Activated CD4-positive, alpha-beta T cell treated with anti-CD3 and anti-CD28 coated beads for 36 hours (primary cell): ENCODE measurements around the gene IGLL1. TPM values are rescaled to one million over a fixed set of nuclear protein-coding genes. Genes with fewer than 3 reads are reported as not detected.
"Not testable (repeated sequence)": the region's sequence is repeated elsewhere in the genome, so short reads cannot be mapped to it uniquely, and the experiment has no call there.

Experiments
- ATAC-seq: fragments of 200-7000 bp; cut with Tn5 transposase; one replicate; pipeline ENCODE4 v1.10.0; 2021; ENCODE audit warnings: mild to moderate bottlenecking, moderate library complexity
- CTCF ChIA-PET: fragments of 350-600 bp; sonication (Branson Sonifier 250); formaldehyde crosslinking; loops from one replicate; lab custom pipeline; 2021; ENCODE audit warnings: antibody characterized with exemption; lab: Charles Lee
- POLR2A ChIA-PET: fragments of 350-600 bp; sonication (Branson Sonifier 250); formaldehyde crosslinking; loops from one replicate; lab custom pipeline; 2021; ENCODE audit warnings: antibody characterized with exemption, inconsistent platforms; lab: Charles Lee
- DNase-seq: peaks from one replicate; pipeline ENCODE4 v3.0.0-alpha.2; 2020
- H3K27ac Mint-ChIP-seq: one replicate; pipeline ENCODE4 v1.8.0; 2021; ENCODE audit warnings: mixed read lengths
- H3K27me3 Mint-ChIP-seq: one replicate; pipeline ENCODE4 v1.8.0; 2021; ENCODE audit warnings: mixed read lengths
- H3K36me3 Mint-ChIP-seq: one replicate; pipeline ENCODE4 v1.8.0; 2021; ENCODE audit warnings: low read depth, mixed read lengths
- H3K4me1 Mint-ChIP-seq: one replicate; pipeline ENCODE4 v1.8.0; 2021; ENCODE audit warnings: mixed read lengths
- H3K4me3 Mint-ChIP-seq: one replicate; pipeline ENCODE4 v1.8.0; 2021; ENCODE audit warnings: mild to moderate bottlenecking, moderate library complexity, mixed read lengths
- H3K9me3 Mint-ChIP-seq: one replicate; pipeline ENCODE4 v1.8.0; 2021; ENCODE audit warnings: low read depth, mixed read lengths
- intact Hi-C, 2 experiments: fragments of 100-400 bp; cut with DNase I in 1 of 2; cut with micrococcal nuclease in 1 of 2; formaldehyde crosslinking; loops; one replicate each; pipeline versions ENCODE4 v1.14.2 to v1.15.1; 2022 to 2024; cut with DNase I, micrococcal nuclease
- total RNA-seq, 2 experiments: library from RNA; stranded (reverse); gene quantifications; one replicate each; pipeline ENCODE4 v1.2.3, GENCODE V29; 2021

Gene IGLL1
- total RNA-seq, 2 experiments from 2014 or later: not detected

GRCh38 chr22:23608583-23608982, 28.5 kb upstream of the IGLL1 start:
- H3K4me1 Mint-ChIP-seq: peaks cover 4% of the 10 kb centered on the region
- H3K9me3 Mint-ChIP-seq: no peaks in the 10 kb centered on the region
- DNase-seq (peak; percentile 19), ATAC-seq (no peak)
- intact Hi-C loops: no loop called here
- H3K36me3 Mint-ChIP-seq: peaks cover 2% of the 10 kb centered on the region
- ChIA-PET POLR2A (no interaction called here), CTCF (no interaction called here)
- no peak overlapping the region for H3K27ac Mint-ChIP-seq
- no peak overlapping the region for H3K4me3 Mint-ChIP-seq
- no peaks in the 10 kb centered on the region for H3K27me3 Mint-ChIP-seq

GRCh38 chr22:23606204-23607131, 26.4 kb upstream of the IGLL1 start:
- Mint-ChIP-seq H3K27ac (no peak overlapping the region), H3K36me3 (peaks cover 2% of the 10 kb centered on the region), H3K27me3 (no peaks in the 10 kb centered on the region), H3K4me1 (no peaks in the 10 kb centered on the region), H3K9me3 (no peaks in the 10 kb centered on the region), H3K4me3 (no peak overlapping the region)
- intact Hi-C loops: no loop called here
- DNase-seq (no peak), ATAC-seq (no peak)
- POLR2A ChIA-PET: interaction anchor here (0.6 kb wide), 1 partner anchor 76 kb away, joined by 7 read pairs; no protein-coding TSS in a partner anchor
- CTCF ChIA-PET: no interaction called here

- ATAC-seq: no peak
- no peaks in the 10 kb centered on the region for H3K9me3 Mint-ChIP-seq
- CTCF ChIA-PET: no interaction called here
These were observed 25.0 kb upstream of the IGLL1 start for GRCh38 chr22:23604939-23605712.

GRCh38 chr22:23603266-23603665, 23.2 kb upstream of the IGLL1 start:
- ChIA-PET CTCF (no interaction called here), POLR2A (no interaction called here)
- Mint-ChIP-seq H3K27me3 (no peaks in the 10 kb centered on the region), H3K9me3 (no peaks in the 10 kb centered on the region), H3K4me1 (no peaks in the 10 kb centered on the region), H3K4me3 (no peak overlapping the region), H3K36me3 (no peaks in the 10 kb centered on the region), H3K27ac (no peak overlapping the region)
- ATAC-seq (no peak), DNase-seq (no peak)
- intact Hi-C loops: no loop called here

More at GRCh38 chr22:23604939-23605712, 25.0 kb upstream of the IGLL1 start:
- Mint-ChIP-seq H3K27me3 (no peaks in the 10 kb centered on the region), H3K27ac (no peak overlapping the region), H3K4me3 (no peak overlapping the region), H3K36me3 (no peaks in the 10 kb centered on the region), H3K4me1 (no peaks in the 10 kb centered on the region)
- no peak for DNase-seq
- POLR2A ChIA-PET: no interaction called here
- intact Hi-C loops: no loop called here

GRCh38 chr22:23598805-23599518, 18.9 kb upstream of the IGLL1 start:
- CTCF ChIA-PET: interaction anchor here (0.6 kb wide), 1 partner anchor 22 kb away, joined by 4 read pairs; no protein-coding TSS in a partner anchor
- no peaks in the 10 kb centered on the region for H3K4me1 Mint-ChIP-seq
- no peak overlapping the region for H3K27ac Mint-ChIP-seq
- no peak for DNase-seq
- no peaks in the 10 kb centered on the region for H3K27me3 Mint-ChIP-seq
- no peaks in the 10 kb centered on the region for H3K36me3 Mint-ChIP-seq
- H3K4me3 Mint-ChIP-seq: no peak overlapping the region
- intact Hi-C loops: no loop called here
- no peaks in the 10 kb centered on the region for H3K9me3 Mint-ChIP-seq
- ATAC-seq: no peak
- POLR2A ChIA-PET: no interaction called here

GRCh38 chr22:23597576-23598268, 17.6 kb upstream of the IGLL1 start:
- H3K36me3 Mint-ChIP-seq, POLR2A ChIA-PET, CTCF ChIA-PET, ATAC-seq, intact Hi-C loops, H3K9me3 Mint-ChIP-seq, H3K27ac Mint-ChIP-seq, H3K27me3 Mint-ChIP-seq, H3K4me3 Mint-ChIP-seq, DNase-seq, H3K4me1 Mint-ChIP-seq: not testable (repeated sequence)

GRCh38 chr22:23595904-23596303, 15.8 kb upstream of the IGLL1 start:
- DNase-seq, CTCF ChIA-PET, ATAC-seq, intact Hi-C loops, H3K4me3 Mint-ChIP-seq, H3K9me3 Mint-ChIP-seq, POLR2A ChIA-PET, H3K27ac Mint-ChIP-seq, H3K4me1 Mint-ChIP-seq, H3K36me3 Mint-ChIP-seq, H3K27me3 Mint-ChIP-seq: not testable (repeated sequence)

- Mint-ChIP-seq H3K4me3 (no peak overlapping the region), H3K4me1 (no peaks in the 10 kb centered on the region), H3K27ac (no peak overlapping the region), H3K36me3 (peaks cover 3% of the 10 kb centered on the region), H3K9me3 (no peaks in the 10 kb centered on the region), H3K27me3 (no peaks in the 10 kb centered on the region)
- CTCF ChIA-PET: interaction anchor here (0.5 to 2.0 kb wide), 10 partner anchors 8 to 820 kb away, joined by 3 to 12 read pairs (median 4); partner anchors contain the start of gene IGLL1
- POLR2A ChIA-PET: no interaction called here
- DNase-seq: no peak
- ATAC-seq: no peak
- intact Hi-C loops: loop anchor here (1.0 kb wide), 1 partner anchor 51 kb away; no protein-coding TSS in a partner anchor
These were observed 11.8 kb upstream of the IGLL1 start for GRCh38 chr22:23591846-23592245.

- no peaks in the 10 kb centered on the region for H3K9me3 Mint-ChIP-seq
These were observed 11.2 kb upstream of the IGLL1 start for GRCh38 chr22:23591201-23591791.

GRCh38 chr22:23583836-23584235, 3.7 kb upstream of the IGLL1 start:
- intact Hi-C loops: no loop called here
- DNase-seq (no peak), ATAC-seq (no peak)
- no peak overlapping the region for H3K27ac Mint-ChIP-seq
- H3K36me3 Mint-ChIP-seq: no peaks in the 10 kb centered on the region
- ChIA-PET POLR2A (no interaction called here), CTCF (interaction anchor here (0.6 kb wide), 1 partner anchor 193 kb away, joined by 3 read pairs; no protein-coding TSS in a partner anchor)
- no peaks in the 10 kb centered on the region for H3K9me3 Mint-ChIP-seq
- no peak overlapping the region for H3K4me3 Mint-ChIP-seq
- H3K27me3 Mint-ChIP-seq: peaks cover 14% of the 10 kb centered on the region
- H3K4me1 Mint-ChIP-seq: no peaks in the 10 kb centered on the region

More at GRCh38 chr22:23591201-23591791, 11.2 kb upstream of the IGLL1 start:
- Mint-ChIP-seq H3K4me1 (no peaks in the 10 kb centered on the region), H3K27ac (no peak overlapping the region), H3K27me3 (no peaks in the 10 kb centered on the region), H3K4me3 (no peak overlapping the region), H3K36me3 (peaks cover 3% of the 10 kb centered on the region)
- ATAC-seq (peak; percentile 79), DNase-seq (peak; percentile 77)
- CTCF ChIA-PET: interaction anchor here (0.5 to 2.0 kb wide), 12 partner anchors 9 to 819 kb away, joined by 3 to 12 read pairs (median 4); partner anchors contain the start of gene IGLL1
- intact Hi-C loops: loop anchor here (1.0 kb wide), 1 partner anchor 50 kb away; no protein-coding TSS in a partner anchor
- POLR2A ChIA-PET: no interaction called here
